T follicular helper cell (primary cell): ENCODE data around the gene KLF17.

ENCODE experiments used
- DNase-seq: peaks from one replicate; pipeline ENCODE4 v3.0.0-alpha.2; 2020; ENCODE audit warnings: low read depth

Gene KLF17

GRCh38 chr1:44152692-44153091 lies 34.1 kb downstream of the KLF17 start:
- DNase-seq, result no peak

- no peak for DNase-seq
These were observed 35.4 kb downstream of the KLF17 start for GRCh38 chr1:44154049-44154448.

GRCh38 chr1:44157903-44158302 lies 39.3 kb downstream of the KLF17 start:
- DNase-seq, result no peak

GRCh38 chr1:44158871-44159270 lies 40.2 kb downstream of the KLF17 start:
- DNase-seq, result no peak

GRCh38 chr1:44161546-44161945 lies 42.9 kb downstream of the KLF17 start:
- DNase-seq, result no peak

- no peak for DNase-seq
These were observed 50.0 kb downstream of the KLF17 start for GRCh38 chr1:44168520-44169098.

- DNase-seq, result no peak
These were observed 51.7 kb downstream of the KLF17 start for GRCh38 chr1:44170281-44170823.

- DNase-seq, result no peak
These were observed 56.0 kb downstream of the KLF17 start for GRCh38 chr1:44174630-44175029.
